ENCODE data around the gene SKI. TPM values are rescaled to one million over a fixed set of nuclear protein-coding genes. Genes with fewer than 3 reads are reported as not detected.
A peak's percentile ranks its signal among the peaks of the same experiment; 100 is the strongest.

Gene SKI
- total RNA-seq, 1 donor from 2014 or later: 53.8 TPM

- intact Hi-C loops (cut with DNase I): no loop called here
- H3K4me1 ChIP-seq: peaks cover 100% of the 10 kb centered on the region
- H3K27me3 ChIP-seq: no peaks in the 10 kb centered on the region
- no peaks in the 10 kb centered on the region for H3K36me3 ChIP-seq
- no peak overlapping the region for H3K27ac ChIP-seq
- H3K4me3 ChIP-seq: no peak overlapping the region
- DNase-seq (ENCODE audit: extremely low spot score in 2 of 2): no peak
- H3K9me3 ChIP-seq: no peaks in the 10 kb centered on the region
- no peak for TF ChIP-seq POLR2AphosphoS5 (IDR thresholded peaks at IDR 0.05; ENCODE audit: insufficient read depth in 1 of 2, low read depth in 1 of 2)
- TF ChIP-seq CTCF (IDR thresholded peaks at IDR 0.05): no peak
- no peak for TF ChIP-seq POLR2A (IDR thresholded peaks at IDR 0.05)
These were observed 41.2 kb downstream of the SKI start for GRCh38 chr1:2269193-2269921.

- no peak for DNase-seq (ENCODE audit: extremely low spot score in 2 of 2)
- peak overlapping the region; percentile 40 for H3K27ac ChIP-seq
- TF ChIP-seq CTCF (IDR thresholded peaks at IDR 0.05): no peak
- TF ChIP-seq POLR2A (IDR thresholded peaks at IDR 0.05): no peak
- no peak for TF ChIP-seq POLR2AphosphoS5 (IDR thresholded peaks at IDR 0.05; ENCODE audit: insufficient read depth in 1 of 2, low read depth in 1 of 2)
- H3K4me1 ChIP-seq: peaks cover 100% of the 10 kb centered on the region
- intact Hi-C loops (cut with DNase I): loop anchor here (5.0 kb wide), 1 partner anchor 38 kb away; no protein-coding TSS in a partner anchor
- no peaks in the 10 kb centered on the region for H3K9me3 ChIP-seq
- peak overlapping the region; percentile 5 to 32 for H3K4me3 ChIP-seq
- no peaks in the 10 kb centered on the region for H3K36me3 ChIP-seq
- no peaks in the 10 kb centered on the region for H3K27me3 ChIP-seq
These were observed 41.8 kb downstream of the SKI start for GRCh38 chr1:2269922-2270259.

- intact Hi-C loops (cut with DNase I): loop anchor here (5.0 kb wide), 1 partner anchor 38 kb away; no protein-coding TSS in a partner anchor
- H3K9me3 ChIP-seq: no peaks in the 10 kb centered on the region
- no peaks in the 10 kb centered on the region for H3K36me3 ChIP-seq
- peak overlapping the region; percentile 5 to 32 for H3K4me3 ChIP-seq
- H3K27ac ChIP-seq: peak overlapping the region; percentile 40
- H3K4me1 ChIP-seq: peaks cover 100% of the 10 kb centered on the region
- no peaks in the 10 kb centered on the region for H3K27me3 ChIP-seq
- TF ChIP-seq POLR2AphosphoS5 (IDR thresholded peaks at IDR 0.05; ENCODE audit: insufficient read depth in 1 of 2, low read depth in 1 of 2) (peak in 1 of 2 donors; percentile 27), POLR2A (IDR thresholded peaks at IDR 0.05) (no peak)
- DNase-seq (ENCODE audit: extremely low spot score in 2 of 2): no peak
These were observed 42.4 kb downstream of the SKI start for GRCh38 chr1:2270260-2271100.

GRCh38 chr1:2271211-2271721 is 43.1 kb downstream of the SKI start:
- Histone ChIP-seq H3K36me3 (no peaks in the 10 kb centered on the region), H3K27ac (peak overlapping the region; percentile 40), H3K9me3 (no peaks in the 10 kb centered on the region), H3K4me3 (no peak overlapping the region), H3K27me3 (no peaks in the 10 kb centered on the region), H3K4me1 (peaks cover 100% of the 10 kb centered on the region)
- intact Hi-C loops (cut with DNase I): loop anchor here (5.0 kb wide), 1 partner anchor 39 kb away; no protein-coding TSS in a partner anchor
- TF ChIP-seq POLR2A (IDR thresholded peaks at IDR 0.05): no peak
- TF ChIP-seq CTCF (IDR thresholded peaks at IDR 0.05): no peak
- TF ChIP-seq POLR2AphosphoS5 (IDR thresholded peaks at IDR 0.05; ENCODE audit: insufficient read depth in 1 of 2, low read depth in 1 of 2): no peak
- no peak for DNase-seq (ENCODE audit: extremely low spot score in 2 of 2)

- no peaks in the 10 kb centered on the region for H3K36me3 ChIP-seq
- no peak for DNase-seq (ENCODE audit: extremely low spot score in 2 of 2)
- no peak overlapping the region for H3K4me3 ChIP-seq
- no peaks in the 10 kb centered on the region for H3K9me3 ChIP-seq
- H3K4me1 ChIP-seq: peaks cover 100% of the 10 kb centered on the region
- intact Hi-C loops (cut with DNase I): loop anchor here (5.0 kb wide), 1 partner anchor 40 kb away; no protein-coding TSS in a partner anchor
- H3K27me3 ChIP-seq: no peaks in the 10 kb centered on the region
- peak overlapping the region; percentile 40 for H3K27ac ChIP-seq
- TF ChIP-seq CTCF (IDR thresholded peaks at IDR 0.05): no peak
- TF ChIP-seq POLR2A (IDR thresholded peaks at IDR 0.05): no peak
- no peak for TF ChIP-seq POLR2AphosphoS5 (IDR thresholded peaks at IDR 0.05; ENCODE audit: insufficient read depth in 1 of 2, low read depth in 1 of 2)
These were observed 43.9 kb downstream of the SKI start for GRCh38 chr1:2271841-2272655.
